Fibroblast of the aortic adventitia (primary cell): ENCODE measurements around the gene SH3RF2. TPM values are rescaled to one million over a fixed set of nuclear protein-coding genes. Genes with fewer than 3 reads are reported as not detected.
"Not testable (repeated sequence)": the region's sequence is repeated elsewhere in the genome, so short reads cannot be mapped to it uniquely, and the experiment has no call there.

Source experiments
- DNase-seq: peaks from one replicate; pipeline ENCODE4 v3.0.0-alpha.2; 2010; ENCODE audit warnings: low read depth
- H3K4me3 ChIP-seq: 2 replicates; pipeline ENCODE4 v1.5.1; 2011; ENCODE audit warnings: low read depth, mild to moderate bottlenecking, control low read depth, low read length, moderate library complexity
- total RNA-seq: library from RNA; depleted of rRNA; stranded (reverse); fragments of >200 nt; gene quantifications from 2 replicates; pipeline ENCODE4 v1.2.3, GENCODE V29; 2012; ENCODE audit warnings: low replicate concordance
- TF ChIP-seq, protein P1 (sequence below): IDR thresholded peaks from 2 replicates; pipeline ENCODE4 v1.5.1; 2011; ENCODE audit warnings: mild to moderate bottlenecking, low read length, control low read depth, inconsistent platforms; ENCODE audit not compliant: insufficient read depth

SH3RF2 gene
- total RNA-seq, 1 donor: 6.7 TPM

DNA sequence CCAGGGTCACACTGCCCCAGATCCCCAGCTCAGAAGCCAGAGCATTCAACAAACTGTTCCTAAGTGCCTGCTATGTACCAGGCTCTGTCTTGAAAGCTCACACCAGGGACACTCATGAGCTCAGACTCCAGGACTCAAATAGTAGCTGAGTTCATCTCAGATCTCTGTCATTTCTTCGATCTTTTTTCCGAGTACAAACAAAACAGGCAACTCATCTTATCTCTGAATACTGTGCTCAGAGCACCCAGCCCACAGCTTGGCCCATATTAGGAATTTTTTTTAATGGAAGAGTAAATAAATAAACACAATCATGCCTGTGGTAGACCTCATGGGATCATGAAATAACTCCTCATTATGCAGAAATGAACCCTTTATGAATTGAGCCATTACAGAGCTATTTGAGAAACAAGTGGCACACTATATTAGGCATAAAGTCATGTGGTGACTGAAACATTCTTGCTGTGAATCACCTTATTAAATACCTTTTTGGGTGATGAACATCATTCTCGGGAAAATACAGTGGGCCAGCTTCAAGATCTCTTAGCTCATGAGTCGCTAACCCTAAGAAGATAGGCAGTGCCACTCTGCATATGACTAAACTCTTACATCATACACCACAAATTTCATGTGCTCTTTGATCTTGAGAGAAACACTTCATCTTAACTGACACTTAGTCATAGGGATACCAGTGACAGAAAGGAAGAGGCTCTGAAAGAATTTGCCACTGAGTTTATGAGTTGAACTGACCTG lies 9.9 kb downstream of the SH3RF2 start:
- no peak overlapping the region for H3K4me3 ChIP-seq
- TF ChIP-seq, protein P1, sequence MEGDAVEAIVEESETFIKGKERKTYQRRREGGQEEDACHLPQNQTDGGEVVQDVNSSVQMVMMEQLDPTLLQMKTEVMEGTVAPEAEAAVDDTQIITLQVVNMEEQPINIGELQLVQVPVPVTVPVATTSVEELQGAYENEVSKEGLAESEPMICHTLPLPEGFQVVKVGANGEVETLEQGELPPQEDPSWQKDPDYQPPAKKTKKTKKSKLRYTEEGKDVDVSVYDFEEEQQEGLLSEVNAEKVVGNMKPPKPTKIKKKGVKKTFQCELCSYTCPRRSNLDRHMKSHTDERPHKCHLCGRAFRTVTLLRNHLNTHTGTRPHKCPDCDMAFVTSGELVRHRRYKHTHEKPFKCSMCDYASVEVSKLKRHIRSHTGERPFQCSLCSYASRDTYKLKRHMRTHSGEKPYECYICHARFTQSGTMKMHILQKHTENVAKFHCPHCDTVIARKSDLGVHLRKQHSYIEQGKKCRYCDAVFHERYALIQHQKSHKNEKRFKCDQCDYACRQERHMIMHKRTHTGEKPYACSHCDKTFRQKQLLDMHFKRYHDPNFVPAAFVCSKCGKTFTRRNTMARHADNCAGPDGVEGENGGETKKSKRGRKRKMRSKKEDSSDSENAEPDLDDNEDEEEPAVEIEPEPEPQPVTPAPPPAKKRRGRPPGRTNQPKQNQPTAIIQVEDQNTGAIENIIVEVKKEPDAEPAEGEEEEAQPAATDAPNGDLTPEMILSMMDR: no peak
- peak; percentile 62 for DNase-seq

DNA sequence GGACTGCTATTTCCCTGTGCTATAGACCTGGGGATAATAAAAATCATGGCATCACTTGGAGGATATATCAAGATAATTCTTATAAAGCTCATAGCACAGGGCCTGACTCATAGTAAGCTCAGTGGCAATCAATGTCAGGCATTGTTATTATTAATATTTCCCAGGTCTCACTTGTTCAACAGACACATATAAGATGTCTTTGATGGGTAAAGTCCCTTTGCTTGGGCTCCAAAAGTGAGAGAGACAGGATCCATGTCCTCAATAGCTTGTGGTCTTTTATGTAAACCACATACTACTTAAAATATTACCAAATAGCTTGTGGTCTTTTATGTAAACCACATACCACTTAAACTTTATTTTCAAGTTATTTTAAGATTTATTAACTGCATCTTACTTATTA lies 11.2 kb downstream of the SH3RF2 start:
- TF ChIP-seq, protein P1: no peak
- DNase-seq: no peak
- no peak overlapping the region for H3K4me3 ChIP-seq

DNA sequence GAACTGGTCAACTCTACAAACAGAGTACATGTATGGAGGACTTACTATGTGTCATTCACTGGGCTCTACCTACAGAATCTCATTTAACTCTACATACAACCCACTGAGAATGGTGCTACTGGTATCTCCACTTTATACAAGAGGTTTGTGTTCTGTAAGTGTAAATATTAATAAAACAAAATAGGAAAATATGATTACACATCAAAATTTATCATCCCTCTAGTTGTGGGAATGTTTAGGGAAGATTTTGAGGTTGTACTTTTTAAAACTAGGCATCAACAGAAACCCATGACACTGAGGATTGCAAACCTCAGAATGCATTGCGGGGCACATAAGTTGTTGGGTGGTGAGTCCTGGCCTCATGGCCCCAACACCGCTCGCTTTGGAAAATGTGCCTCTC lies 11.7 kb downstream of the SH3RF2 start:
- TF ChIP-seq, protein P1: no peak
- DNase-seq: no peak
- no peak overlapping the region for H3K4me3 ChIP-seq

DNA sequence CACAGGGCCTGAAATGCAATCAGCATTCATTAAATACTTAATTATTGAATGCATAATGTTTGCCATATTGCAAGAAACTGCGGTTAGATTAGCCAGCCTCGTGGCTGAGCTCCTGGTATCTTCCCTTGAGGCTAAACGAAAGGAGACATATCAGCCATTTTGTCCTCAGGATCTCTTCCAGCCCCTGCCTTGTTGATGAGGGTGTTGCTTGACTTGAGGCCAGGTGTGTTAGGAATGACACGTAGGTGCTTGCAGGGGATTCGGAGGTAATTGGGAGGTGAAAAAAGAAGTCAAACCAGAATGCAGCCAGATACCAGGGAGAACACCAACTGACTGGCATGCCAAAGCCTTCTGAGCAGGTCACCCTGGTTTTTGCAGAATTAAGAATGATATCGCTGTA lies 12.5 kb downstream of the SH3RF2 start:
- DNase-seq: no peak
- H3K4me3 ChIP-seq: no peak overlapping the region
- TF ChIP-seq, protein P1: no peak

DNA sequence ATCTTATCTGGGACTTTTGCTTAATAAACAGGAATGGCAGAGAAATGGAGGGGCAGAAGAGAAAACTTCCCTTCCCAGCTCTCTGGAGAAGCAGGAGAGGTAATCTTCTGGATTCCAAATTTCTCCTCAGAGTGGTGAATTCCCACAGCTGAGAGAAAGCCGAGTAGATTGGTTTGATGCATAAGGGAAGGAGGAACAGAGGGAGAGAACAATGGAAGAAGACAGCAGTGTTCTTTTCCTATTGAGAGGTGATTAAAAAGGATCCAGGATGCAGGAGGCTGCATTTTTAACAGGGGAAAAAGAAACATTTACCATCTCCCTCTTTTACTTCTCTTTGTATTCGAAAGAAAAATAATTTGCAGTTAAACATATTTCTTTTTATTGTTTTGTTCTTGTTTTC lies 13.1 kb downstream of the SH3RF2 start:
- no peak for DNase-seq
- TF ChIP-seq, protein P1: no peak
- no peak overlapping the region for H3K4me3 ChIP-seq

DNA sequence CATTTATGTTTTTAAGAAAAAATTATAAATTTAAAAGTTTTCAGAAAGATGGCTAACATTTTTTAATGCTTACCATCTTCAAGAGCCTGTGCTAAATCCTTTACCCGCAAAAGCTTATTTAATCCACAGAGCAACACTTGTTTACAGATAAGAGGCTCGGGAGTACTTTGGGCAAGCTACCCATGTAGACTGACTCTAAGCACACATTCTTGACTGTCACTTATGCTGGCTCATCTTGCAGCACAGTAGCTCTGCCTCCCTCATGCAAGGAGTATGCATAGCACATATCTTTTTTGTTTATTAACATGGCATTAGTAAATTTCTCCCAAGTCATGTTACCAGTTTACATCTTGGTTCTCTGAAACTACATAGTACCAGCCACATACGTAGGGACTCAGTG lies 14.7 kb downstream of the SH3RF2 start:
- no peak for DNase-seq
- TF ChIP-seq, protein P1: no peak
- H3K4me3 ChIP-seq: no peak overlapping the region

DNA sequence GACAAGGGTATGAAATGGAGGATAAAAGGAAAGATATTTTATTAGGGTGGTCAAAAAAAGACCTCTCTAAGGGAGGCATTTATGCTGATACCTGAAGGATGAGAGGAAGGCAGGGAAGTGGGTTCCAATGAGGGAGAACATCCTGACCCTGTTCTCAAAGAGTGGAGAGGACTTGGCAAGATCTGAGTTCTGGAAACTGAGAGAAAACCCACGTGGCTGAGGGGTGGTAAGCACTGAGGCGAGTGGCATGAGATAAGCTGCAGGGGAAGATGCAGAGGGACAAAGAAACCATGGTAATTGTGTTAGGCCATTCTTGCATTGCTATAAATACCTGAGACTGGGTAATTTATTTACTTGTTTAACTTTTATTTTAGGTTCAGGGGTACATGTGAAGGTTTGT lies 16.8 kb downstream of the SH3RF2 start:
- TF ChIP-seq, protein P1: no peak
- DNase-seq: no peak
- H3K4me3 ChIP-seq: no peak overlapping the region

DNA sequence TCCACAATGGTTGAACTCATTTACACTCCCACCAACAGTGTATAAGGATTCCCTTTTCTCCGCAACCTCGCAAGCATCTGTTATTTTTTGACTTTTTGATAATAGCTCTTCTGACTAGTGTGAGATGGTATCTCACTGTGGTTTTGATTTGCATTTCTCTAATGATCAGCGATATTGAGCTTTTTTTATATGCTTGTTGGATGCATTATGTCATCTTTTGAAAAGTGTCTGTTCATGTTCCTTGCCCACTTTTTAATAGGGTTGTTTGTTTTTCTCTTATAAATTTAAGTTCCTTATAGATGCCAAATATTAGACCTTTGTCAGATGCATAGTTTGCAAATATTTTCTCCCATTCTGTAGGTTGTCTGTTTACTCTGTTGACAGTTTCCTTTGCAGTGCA lies 17.8 kb downstream of the SH3RF2 start:
- not testable (repeated sequence) for DNase-seq, H3K4me3 ChIP-seq
